ENCODE results near the gene GBP1.
A peak's percentile ranks its signal among the peaks of the same experiment; 100 is the strongest.
"Not testable (repeated sequence)": the region's sequence is repeated elsewhere in the genome, so short reads cannot be mapped to it uniquely, and the experiment has no call there.

The GBP1 gene

DNA sequence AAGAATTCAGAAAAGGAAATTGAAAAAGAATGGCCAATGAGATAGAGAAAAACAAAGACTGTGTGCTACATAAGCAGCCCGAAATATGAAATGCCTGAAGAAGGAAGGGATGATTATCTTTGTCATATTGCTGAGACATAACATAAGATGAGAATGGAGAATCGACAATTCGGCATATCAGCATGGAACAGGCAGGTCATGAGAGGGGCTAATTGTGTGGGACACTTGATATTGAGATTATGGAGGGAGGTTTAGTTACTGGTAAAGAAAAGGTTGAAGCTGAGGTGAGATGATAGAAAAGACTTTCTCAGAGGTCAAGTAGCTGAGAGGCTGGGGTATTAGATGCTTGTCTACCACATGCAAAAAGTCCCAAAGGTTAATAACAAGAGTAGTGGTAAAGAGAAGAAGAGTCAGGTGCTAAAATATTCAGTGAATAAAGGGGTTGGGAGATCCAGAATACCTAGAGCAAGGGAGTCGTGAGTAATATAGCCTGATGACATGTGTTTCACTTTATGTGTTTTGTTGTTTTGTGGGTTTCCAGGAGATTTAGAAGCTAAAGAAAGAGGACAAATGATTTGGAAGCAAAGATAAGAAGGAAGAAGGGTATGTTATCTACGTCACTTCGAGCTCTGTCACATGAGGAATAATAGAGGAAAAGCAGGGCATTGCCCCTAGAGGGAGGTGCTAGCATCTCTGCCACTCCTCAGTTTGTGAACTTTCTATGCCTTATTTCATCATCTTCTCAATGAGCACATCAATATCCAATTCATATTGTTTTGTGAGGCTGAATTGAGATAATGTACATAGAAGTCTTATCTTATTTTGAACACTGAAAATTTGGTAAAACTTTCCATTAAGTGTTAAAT, 18.5 kb downstream of the GBP1 start:
- H3K4me1 ChIP-seq (ENCODE audit: control insufficient read depth, low read depth, low read length); H3K4me2 ChIP-seq (ENCODE audit: low read length); H4K8ac ChIP-seq (ENCODE audit: low read depth, low read length); H4K5ac ChIP-seq (ENCODE audit: low read length); H3K9ac ChIP-seq (ENCODE audit: low read length); H2BK15ac ChIP-seq (replicated peaks; ENCODE audit: low read depth); H3K18ac ChIP-seq (ENCODE audit: low read length); H3K79me1 ChIP-seq (ENCODE audit: low read length); H3K4ac ChIP-seq (ENCODE audit: low read depth, low read length); H3K23ac ChIP-seq (ENCODE audit: low read length); H3K27ac ChIP-seq (ENCODE audit: low read depth, low read length); H2BK5ac ChIP-seq (ENCODE audit: low read length); H3K27me3 ChIP-seq (ENCODE audit: insufficient read depth, low read length, poor library complexity); H2BK120ac ChIP-seq (ENCODE audit: low read depth, low read length); H2AK5ac ChIP-seq (ENCODE audit: low read length); H3K36me3 ChIP-seq (ENCODE audit: control insufficient read depth, insufficient read depth, low read length); H3K4me3 ChIP-seq (ENCODE audit: low read length); H3K79me2 ChIP-seq (ENCODE audit: control insufficient read depth, insufficient read depth, low read length); H3K56ac ChIP-seq (ENCODE audit: low read length): not testable (repeated sequence)
- DNase-seq, result peak; percentile 21
- WGBS (ENCODE audit: extremely low coverage, insufficient coverage, low lambda C conversion rate), result no CpG with 5 or more reads among the region's 6 CpGs

DNA sequence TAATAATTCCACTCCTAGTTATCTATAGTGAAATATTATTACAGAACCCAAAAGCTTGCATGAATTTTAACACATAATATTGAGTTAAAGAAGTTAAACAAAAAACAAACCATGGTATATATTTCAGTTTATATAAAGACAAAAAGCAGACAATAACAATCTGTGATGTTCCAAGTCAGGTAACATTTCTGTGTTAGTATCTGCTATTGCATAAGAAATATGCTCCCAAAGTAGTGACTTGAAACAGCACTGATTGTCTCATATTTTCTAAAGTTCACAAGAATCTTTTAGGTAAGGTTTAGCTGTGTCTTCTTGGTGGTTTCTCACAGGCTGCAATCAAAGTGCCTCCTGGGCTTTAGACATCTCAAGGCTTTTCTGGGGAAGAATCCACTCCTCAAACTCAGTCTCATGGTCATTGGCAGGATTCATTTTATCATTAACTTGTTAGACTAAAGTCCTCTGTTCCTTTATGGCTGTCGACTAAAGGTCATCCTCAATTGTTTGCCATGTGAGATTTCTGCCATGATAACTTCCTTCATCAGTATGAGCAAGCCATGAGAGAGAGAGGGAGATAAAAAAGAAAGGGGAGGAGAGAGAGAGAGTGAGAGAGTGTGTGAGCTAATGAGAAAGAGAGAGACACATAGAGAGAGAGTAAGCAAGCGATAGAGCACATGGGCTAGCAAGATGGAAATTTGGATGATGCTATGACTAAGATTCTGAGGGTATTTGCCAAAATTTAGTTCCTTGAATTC, 19.9 kb downstream of the GBP1 start:
- DNase-seq, result no peak
- H3K79me1 ChIP-seq (ENCODE audit: low read length), result no peaks in the 10 kb centered on the region
- no peaks in the 10 kb centered on the region for H3K36me3 ChIP-seq (ENCODE audit: control insufficient read depth, insufficient read depth, low read length)
- no peaks in the 10 kb centered on the region for H3K4me1 ChIP-seq (ENCODE audit: control insufficient read depth, low read depth, low read length)
- H3K4me2 ChIP-seq (ENCODE audit: low read length), result no peak overlapping the region
- no peak overlapping the region for H2BK15ac ChIP-seq (replicated peaks; ENCODE audit: low read depth)
- H3K4ac ChIP-seq (ENCODE audit: low read depth, low read length), result no peak overlapping the region
- H3K23ac ChIP-seq (ENCODE audit: low read length), result no peak overlapping the region
- H3K79me2 ChIP-seq (ENCODE audit: control insufficient read depth, insufficient read depth, low read length), result no peaks in the 10 kb centered on the region
- H2AK5ac ChIP-seq (ENCODE audit: low read length), result no peak overlapping the region
- no peak overlapping the region for H4K8ac ChIP-seq (ENCODE audit: low read depth, low read length)
- H3K9ac ChIP-seq (ENCODE audit: low read length), result no peak overlapping the region
- no peak overlapping the region for H3K56ac ChIP-seq (ENCODE audit: low read length)
- no peak overlapping the region for H2BK120ac ChIP-seq (ENCODE audit: low read depth, low read length)
- no peak overlapping the region for H3K27ac ChIP-seq (ENCODE audit: low read depth, low read length)
- no CpG with 5 or more reads among the region's 2 CpGs for WGBS (ENCODE audit: extremely low coverage, insufficient coverage, low lambda C conversion rate)
- no peak overlapping the region for H4K5ac ChIP-seq (ENCODE audit: low read length)
- H2BK5ac ChIP-seq (ENCODE audit: low read length), result no peak overlapping the region
- H3K18ac ChIP-seq (ENCODE audit: low read length), result no peak overlapping the region
- H3K4me3 ChIP-seq (ENCODE audit: low read length), result no peak overlapping the region
- no peaks in the 10 kb centered on the region for H3K27me3 ChIP-seq (ENCODE audit: insufficient read depth, low read length, poor library complexity)

DNA sequence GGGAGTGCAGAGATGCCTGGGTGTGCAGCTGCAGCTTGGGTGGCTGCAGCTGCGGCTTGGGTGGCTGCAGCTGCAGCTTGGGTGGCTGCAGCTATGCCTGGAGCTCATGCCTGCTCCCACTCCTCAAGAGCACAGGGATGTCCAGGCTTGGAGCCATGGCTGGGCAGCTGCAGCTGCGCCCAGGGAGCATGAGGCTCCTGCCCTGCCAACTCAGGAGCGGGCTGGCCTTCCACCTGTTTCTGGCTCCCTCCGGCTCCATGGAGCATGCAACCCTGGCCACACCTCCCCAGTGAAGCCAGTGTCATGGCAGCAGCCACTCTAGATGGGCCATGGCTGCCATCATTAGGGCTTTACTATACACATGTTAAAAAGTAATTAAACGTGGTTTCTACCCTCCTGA, 21.1 kb downstream of the GBP1 start:
- no CpG with 5 or more reads among the region's 5 CpGs for WGBS (ENCODE audit: extremely low coverage, insufficient coverage, low lambda C conversion rate)
- H3K4ac ChIP-seq (ENCODE audit: low read depth, low read length), result no peak overlapping the region

DNA sequence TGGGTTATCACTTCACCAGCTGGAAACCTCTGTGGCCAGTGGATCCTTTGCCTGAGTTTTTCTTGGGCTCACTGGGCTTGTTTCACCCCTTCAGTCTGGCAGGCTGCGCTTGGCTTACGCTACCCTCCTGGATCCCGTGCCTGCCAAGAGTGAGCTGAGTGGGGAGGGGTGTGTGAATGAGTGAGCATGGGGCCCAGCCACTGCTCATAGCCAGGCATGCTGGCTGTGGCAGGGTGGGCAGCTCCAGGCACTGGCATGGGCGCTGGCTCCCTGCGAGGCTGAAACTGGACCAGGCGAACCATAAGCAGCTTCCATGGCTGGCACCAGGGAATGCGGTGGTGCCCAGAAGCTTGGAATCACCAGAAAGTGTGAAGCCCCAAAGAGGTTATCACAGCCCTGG, 22.5 kb downstream of the GBP1 start:
- Histone ChIP-seq H3K27me3 (ENCODE audit: insufficient read depth, low read length, poor library complexity) (no peaks in the 10 kb centered on the region), H2BK15ac (replicated peaks; ENCODE audit: low read depth) (no peak overlapping the region), H2BK120ac (ENCODE audit: low read depth, low read length) (no peak overlapping the region), H3K9ac (ENCODE audit: low read length) (no peak overlapping the region), H3K18ac (ENCODE audit: low read length) (no peak overlapping the region), H3K4me1 (ENCODE audit: control insufficient read depth, low read depth, low read length) (no peaks in the 10 kb centered on the region), H3K36me3 (ENCODE audit: control insufficient read depth, insufficient read depth, low read length) (no peaks in the 10 kb centered on the region), H3K4me3 (ENCODE audit: low read length) (no peak overlapping the region), H2BK5ac (ENCODE audit: low read length) (no peak overlapping the region), H4K5ac (ENCODE audit: low read length) (no peak overlapping the region), H2AK5ac (ENCODE audit: low read length) (no peak overlapping the region), H3K27ac (ENCODE audit: low read depth, low read length) (no peak overlapping the region), H3K79me2 (ENCODE audit: control insufficient read depth, insufficient read depth, low read length) (no peaks in the 10 kb centered on the region), H3K79me1 (ENCODE audit: low read length) (no peaks in the 10 kb centered on the region), H3K4ac (ENCODE audit: low read depth, low read length) (no peak overlapping the region), H3K4me2 (ENCODE audit: low read length) (no peak overlapping the region), H3K56ac (ENCODE audit: low read length) (no peak overlapping the region), H3K23ac (ENCODE audit: low read length) (no peak overlapping the region), H4K8ac (ENCODE audit: low read depth, low read length) (no peak overlapping the region)
- no CpG with 5 or more reads among the region's 7 CpGs for WGBS (ENCODE audit: extremely low coverage, insufficient coverage, low lambda C conversion rate)
- no peak for DNase-seq

More for the DNA sequence above, 21.1 kb downstream of the GBP1 start:
- Histone ChIP-seq H3K27me3 (ENCODE audit: insufficient read depth, low read length, poor library complexity) (no peaks in the 10 kb centered on the region), H3K36me3 (ENCODE audit: control insufficient read depth, insufficient read depth, low read length) (no peaks in the 10 kb centered on the region), H3K79me2 (ENCODE audit: control insufficient read depth, insufficient read depth, low read length) (no peaks in the 10 kb centered on the region), H3K4me3 (ENCODE audit: low read length) (no peak overlapping the region), H3K4me1 (ENCODE audit: control insufficient read depth, low read depth, low read length) (no peaks in the 10 kb centered on the region), H3K56ac (ENCODE audit: low read length) (no peak overlapping the region), H3K79me1 (ENCODE audit: low read length) (no peaks in the 10 kb centered on the region), H3K9ac (ENCODE audit: low read length) (no peak overlapping the region), H2BK5ac (ENCODE audit: low read length) (no peak overlapping the region), H4K8ac (ENCODE audit: low read depth, low read length) (no peak overlapping the region), H4K5ac (ENCODE audit: low read length) (no peak overlapping the region), H2BK120ac (ENCODE audit: low read depth, low read length) (no peak overlapping the region), H3K4me2 (ENCODE audit: low read length) (no peak overlapping the region), H3K23ac (ENCODE audit: low read length) (no peak overlapping the region), H3K27ac (ENCODE audit: low read depth, low read length) (peak overlapping the region; percentile 25), H2AK5ac (ENCODE audit: low read length) (no peak overlapping the region), H2BK15ac (replicated peaks; ENCODE audit: low read depth) (no peak overlapping the region), H3K18ac (ENCODE audit: low read length) (no peak overlapping the region)
- DNase-seq, result no peak

DNA sequence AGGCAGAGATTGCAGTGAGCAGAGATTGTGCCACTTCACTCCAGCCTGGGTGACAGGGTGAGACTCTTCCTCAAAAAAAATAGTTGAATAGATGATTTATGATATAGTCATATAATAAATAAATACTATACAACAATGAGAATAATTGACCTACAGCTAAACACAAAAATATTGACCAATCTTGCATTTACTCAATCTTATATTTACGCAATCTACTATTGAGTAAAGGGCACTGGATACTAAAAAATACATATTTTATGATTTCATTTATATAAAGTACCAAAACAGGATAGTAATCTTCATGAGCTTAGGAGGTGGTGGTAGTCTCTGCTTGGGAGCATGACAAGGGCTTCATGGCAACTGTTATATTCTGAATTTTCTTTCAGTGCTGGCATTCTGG, 23.3 kb downstream of the GBP1 start:
- WGBS (ENCODE audit: extremely low coverage, insufficient coverage, low lambda C conversion rate), result no CpG with 5 or more reads among the region's 1 CpG
- Histone ChIP-seq H4K8ac (ENCODE audit: low read depth, low read length) (no peak overlapping the region), H3K4me2 (ENCODE audit: low read length) (no peak overlapping the region), H3K36me3 (ENCODE audit: control insufficient read depth, insufficient read depth, low read length) (no peaks in the 10 kb centered on the region), H2BK120ac (ENCODE audit: low read depth, low read length) (no peak overlapping the region), H3K27me3 (ENCODE audit: insufficient read depth, low read length, poor library complexity) (no peaks in the 10 kb centered on the region), H3K18ac (ENCODE audit: low read length) (no peak overlapping the region), H3K27ac (ENCODE audit: low read depth, low read length) (no peak overlapping the region), H3K56ac (ENCODE audit: low read length) (no peak overlapping the region), H3K79me2 (ENCODE audit: control insufficient read depth, insufficient read depth, low read length) (no peaks in the 10 kb centered on the region), H2BK15ac (replicated peaks; ENCODE audit: low read depth) (no peak overlapping the region), H3K23ac (ENCODE audit: low read length) (no peak overlapping the region), H2AK5ac (ENCODE audit: low read length) (no peak overlapping the region), H3K79me1 (ENCODE audit: low read length) (no peaks in the 10 kb centered on the region), H3K4me1 (ENCODE audit: control insufficient read depth, low read depth, low read length) (no peaks in the 10 kb centered on the region), H4K5ac (ENCODE audit: low read length) (no peak overlapping the region), H3K9ac (ENCODE audit: low read length) (no peak overlapping the region), H3K4me3 (ENCODE audit: low read length) (no peak overlapping the region), H2BK5ac (ENCODE audit: low read length) (no peak overlapping the region), H3K4ac (ENCODE audit: low read depth, low read length) (no peak overlapping the region)
- DNase-seq, result no peak
